GM12891 (cell line): ENCODE measurements around the gene SLC2A9.
"Not testable (repeated sequence)": the region's sequence is repeated elsewhere in the genome, so short reads cannot be mapped to it uniquely, and the experiment has no call there.

Experiments
- DNase-seq: peaks from one replicate; pipeline ENCODE4 v3.0.0; 2011; ENCODE audit warnings: low spot score; ENCODE audit not compliant: insufficient read length
- FAIRE-seq: peaks from 2 replicates; lab custom pipeline; 2011; peaks lifted over from hg19 to GRCh38; lab: Jason Lieb, UNC
- PAX5 ChIP-seq: IDR thresholded peaks from 2 replicates; pipeline ENCODE4 v1.6.1; 2011; ENCODE audit warnings: low read length, moderate library complexity, mild to moderate bottlenecking; ENCODE audit not compliant: insufficient read depth, severe bottlenecking
- POLR2A ChIP-seq: IDR thresholded peaks from 2 replicates; pipeline ENCODE4 v1.6.1; 2011; ENCODE audit warnings: low read depth, low read length, control low read depth
- POLR2AphosphoS5 ChIP-seq: IDR thresholded peaks from 2 replicates; pipeline ENCODE4 v1.6.1; 2011; ENCODE audit warnings: low read depth, low read length, control low read depth
- POU2F2 ChIP-seq: IDR thresholded peaks from 2 replicates; pipeline ENCODE4 v1.6.1; 2011; ENCODE audit warnings: low read depth, mild to moderate bottlenecking, control low read depth, low read length, moderate library complexity
- SPI1 ChIP-seq: IDR thresholded peaks from 2 replicates; pipeline ENCODE4 v1.6.1; 2011; ENCODE audit warnings: low read depth, low read length, control low read depth
- TAF1 ChIP-seq: IDR thresholded peaks from 2 replicates; pipeline ENCODE4 v1.6.1; 2011; ENCODE audit warnings: low read depth, low read length, control low read depth

SLC2A9 gene

DNA sequence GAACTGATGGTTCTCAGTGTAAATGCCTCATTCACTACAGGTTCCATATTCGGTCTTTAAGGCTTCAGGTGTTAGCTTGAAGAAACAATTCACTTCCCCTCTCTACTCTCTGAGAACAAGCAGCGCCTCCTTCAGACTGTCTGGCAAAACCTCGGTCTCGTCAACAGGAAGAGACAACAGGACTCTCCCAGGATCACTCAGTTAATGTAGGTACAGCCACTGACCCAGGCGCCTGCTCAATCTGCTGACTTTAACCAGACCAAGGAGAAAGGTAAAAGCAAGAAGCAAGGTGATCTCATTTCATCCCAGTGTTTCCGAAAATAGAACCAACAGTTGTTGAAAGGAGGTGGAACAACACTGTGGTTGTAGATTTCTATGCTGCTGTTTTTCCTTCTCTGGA lies 102.2 kb downstream of the SLC2A9 start:
- FAIRE-seq: no peak
- TF ChIP-seq PAX5: no peak
- no peak for TF ChIP-seq SPI1
- TF ChIP-seq POU2F2: no peak
- TF ChIP-seq TAF1: no peak

DNA sequence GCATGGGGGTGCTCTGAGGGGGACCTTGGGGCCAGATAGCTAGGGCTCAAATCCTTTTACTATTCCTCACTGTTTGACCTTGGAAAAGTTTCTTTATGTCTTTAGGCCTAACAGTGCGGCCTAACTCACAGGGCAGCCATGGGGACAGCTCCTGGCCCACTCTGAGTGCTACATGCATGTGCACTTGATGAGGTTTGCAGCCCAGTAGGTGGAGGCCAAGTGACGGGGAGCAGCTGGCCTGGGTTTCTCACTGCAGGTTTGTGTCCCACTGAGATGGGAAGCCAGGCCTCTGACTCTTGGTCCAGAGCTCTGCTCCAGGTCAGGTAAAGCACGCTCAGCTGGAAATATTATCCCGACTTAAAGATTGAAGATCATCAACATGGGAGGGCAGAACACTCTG lies 102.8 kb downstream of the SLC2A9 start:
- no peak for FAIRE-seq
- TF ChIP-seq POLR2AphosphoS5: no peak
- TF ChIP-seq POU2F2: no peak
- no peak for TF ChIP-seq TAF1
- no peak for TF ChIP-seq SPI1
- no peak for TF ChIP-seq POLR2A
- TF ChIP-seq PAX5: no peak
- no peak for DNase-seq

More for the DNA sequence above, 102.2 kb downstream of the SLC2A9 start:
- DNase-seq: no peak

DNA sequence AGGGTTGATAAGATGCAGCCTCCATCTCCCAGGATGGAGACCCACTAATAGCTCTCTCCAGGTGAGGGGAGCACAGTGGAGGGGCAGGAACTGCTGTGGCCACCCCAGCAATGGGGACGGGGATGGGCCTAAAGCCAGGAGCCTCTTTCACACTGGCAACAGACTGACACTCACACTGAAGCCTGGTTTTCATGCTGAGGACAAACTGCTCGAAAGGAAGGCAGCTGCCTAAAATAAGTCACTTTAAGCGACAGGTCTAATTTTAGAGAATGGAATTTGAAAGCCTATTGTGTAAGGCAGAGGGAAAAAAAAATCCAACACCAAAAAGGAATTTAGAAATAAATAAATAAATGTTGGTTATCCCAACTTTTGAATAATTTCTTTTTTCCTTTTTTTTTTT lies 104.4 kb downstream of the SLC2A9 start:
- no peak for TF ChIP-seq POLR2A
- TF ChIP-seq POLR2AphosphoS5: no peak
- no peak for TF ChIP-seq SPI1
- no peak for TF ChIP-seq TAF1
- no peak for TF ChIP-seq POU2F2
- no peak for TF ChIP-seq PAX5
- DNase-seq (no peak), FAIRE-seq (no peak)

DNA sequence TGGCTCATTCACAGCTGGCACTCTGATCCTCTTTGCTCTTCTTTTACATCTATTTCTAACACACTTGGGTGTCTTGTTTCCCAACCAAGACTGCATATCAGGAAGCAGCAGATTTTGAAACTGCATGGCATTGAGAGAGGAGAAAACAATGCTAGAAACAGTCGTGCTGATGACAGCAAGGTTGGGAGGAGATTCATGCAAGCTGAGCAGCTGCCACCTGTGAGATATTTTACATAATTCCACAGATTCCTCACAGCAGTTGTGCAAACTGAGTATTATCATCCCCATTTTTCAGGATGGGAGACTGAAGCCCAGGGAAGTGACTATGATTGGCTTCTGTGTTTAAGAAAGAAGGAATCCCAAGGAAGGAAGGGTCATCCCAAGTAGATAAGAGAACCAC lies 105.0 kb downstream of the SLC2A9 start:
- TF ChIP-seq POLR2AphosphoS5: no peak
- no peak for TF ChIP-seq SPI1
- TF ChIP-seq POU2F2: no peak
- no peak for TF ChIP-seq POLR2A
- TF ChIP-seq PAX5: no peak
- TF ChIP-seq TAF1: no peak
- DNase-seq (no peak), FAIRE-seq (no peak)

DNA sequence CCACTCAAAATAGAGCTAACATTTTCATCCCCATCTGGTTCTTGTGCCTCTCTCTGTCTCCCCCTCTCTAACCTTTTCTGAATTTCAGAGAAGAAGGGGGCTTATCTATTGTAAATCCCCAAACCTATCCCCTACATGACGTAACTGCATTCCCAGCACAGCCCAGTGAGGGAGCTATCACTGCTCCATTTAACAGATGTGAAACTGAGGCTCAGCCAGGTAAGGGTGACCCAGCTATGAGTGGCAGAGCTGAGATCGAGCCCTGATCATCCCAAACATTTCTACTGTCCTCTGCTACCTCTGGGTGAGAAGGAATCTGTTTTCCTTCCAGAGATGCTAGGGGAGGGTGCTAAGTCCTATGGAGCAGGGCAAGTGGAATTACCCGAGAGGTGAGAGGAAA lies 107.5 kb downstream of the SLC2A9 start:
- DNase-seq (no peak), FAIRE-seq (no peak)
- TF ChIP-seq PAX5 (no peak), POLR2A (no peak), SPI1 (no peak), TAF1 (no peak), POLR2AphosphoS5 (no peak), POU2F2 (no peak)

DNA sequence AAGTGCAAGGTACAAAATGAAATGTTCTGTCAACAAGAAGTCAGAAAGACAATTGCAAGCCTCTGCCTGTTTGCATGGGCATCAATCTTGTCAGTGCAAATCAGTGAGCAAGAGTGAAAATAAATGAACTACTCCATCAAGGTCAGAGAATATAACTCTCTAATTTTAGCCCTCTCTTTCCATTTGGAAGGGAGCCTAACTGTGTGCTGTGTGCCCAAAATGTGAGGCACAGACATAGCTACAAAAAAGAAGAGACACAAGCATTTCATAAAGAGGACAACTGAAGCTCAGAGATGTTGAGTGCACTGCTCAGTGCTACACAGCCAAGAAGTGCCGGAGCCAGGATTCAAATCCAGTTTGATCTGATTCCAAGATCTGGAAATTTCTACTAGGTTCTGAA lies 114.3 kb downstream of the SLC2A9 start:
- FAIRE-seq (no peak), DNase-seq (no peak)
- TF ChIP-seq POLR2A: no peak

DNA sequence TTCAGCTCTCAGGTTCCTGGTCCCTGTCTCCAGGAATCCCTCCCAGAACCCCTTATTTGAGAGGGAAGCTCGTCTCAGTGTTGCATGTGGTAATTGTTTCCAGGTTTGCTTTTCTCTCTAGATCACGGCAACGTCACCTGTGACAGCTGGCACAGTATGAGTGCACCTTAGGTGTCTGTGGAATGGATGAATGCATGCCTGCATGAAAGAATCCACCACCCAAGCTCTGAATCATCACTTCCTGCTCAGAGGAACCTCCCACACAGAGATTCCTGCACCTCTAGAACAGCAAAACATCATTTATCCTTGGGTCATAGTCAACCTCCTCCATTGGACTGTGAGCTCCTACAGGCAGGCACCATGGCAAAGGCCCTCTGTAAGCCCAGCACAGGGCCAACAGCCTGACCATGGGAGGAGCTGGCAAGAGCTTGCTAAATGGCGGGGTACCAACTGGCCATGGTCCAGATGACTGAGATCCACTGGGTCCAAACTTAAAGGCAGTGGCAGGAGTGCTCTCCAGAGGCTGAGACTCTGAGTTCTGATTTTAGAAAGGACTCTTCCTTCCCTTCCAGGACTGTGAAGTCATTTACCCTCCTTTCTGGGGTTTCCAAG lies 116.2 kb downstream of the SLC2A9 start:
- no peak for TF ChIP-seq SPI1
- TF ChIP-seq POU2F2: no peak
- TF ChIP-seq POLR2AphosphoS5: no peak
- no peak for TF ChIP-seq PAX5
- TF ChIP-seq TAF1: no peak
- no peak for TF ChIP-seq POLR2A
- no peak for DNase-seq
- FAIRE-seq: no peak

DNA sequence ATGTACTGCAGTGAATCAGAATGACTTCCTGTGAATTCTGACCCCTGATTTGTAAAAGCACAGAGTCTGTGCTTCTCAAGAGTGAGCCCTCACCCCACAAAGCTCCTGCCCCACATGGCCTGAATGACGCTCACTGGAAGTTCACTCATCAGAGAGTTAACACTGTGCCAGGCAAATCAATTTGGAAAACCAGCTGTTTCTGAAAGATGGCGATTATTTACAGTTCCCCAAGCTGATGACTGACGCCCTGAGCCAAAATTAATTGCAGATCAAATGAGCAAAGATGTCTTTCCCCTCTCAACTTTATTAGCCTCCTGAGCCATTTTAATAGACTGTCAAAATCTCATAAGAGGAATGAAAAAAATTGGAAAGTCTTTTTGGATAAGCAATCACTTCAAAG lies 118.0 kb downstream of the SLC2A9 start:
- DNase-seq (no peak), FAIRE-seq (no peak)
- TF ChIP-seq POU2F2 (no peak), SPI1 (no peak)

DNA sequence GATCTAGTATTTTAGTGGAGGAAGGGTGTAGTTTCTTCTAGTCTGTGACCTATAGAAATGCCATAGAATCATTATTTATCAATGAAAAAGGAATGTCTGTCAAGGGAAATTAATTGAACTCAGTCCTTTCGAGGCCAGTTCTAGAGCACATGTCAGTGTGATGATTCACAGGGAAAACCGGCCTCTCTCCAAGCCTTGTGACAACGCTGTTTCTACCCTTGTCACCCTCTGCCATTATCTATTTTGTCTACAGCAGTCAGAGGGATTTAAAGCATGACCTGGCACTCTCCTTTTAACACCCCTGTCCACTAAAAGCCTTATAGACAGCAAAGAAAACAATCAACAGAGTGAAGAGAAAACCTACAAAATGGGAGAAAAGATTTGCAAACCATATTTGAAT lies 120.0 kb downstream of the SLC2A9 start:
- TF ChIP-seq PAX5 (no peak), POU2F2 (no peak), POLR2AphosphoS5 (no peak), TAF1 (no peak), POLR2A (no peak), SPI1 (no peak)
- FAIRE-seq (no peak), DNase-seq (no peak)

DNA sequence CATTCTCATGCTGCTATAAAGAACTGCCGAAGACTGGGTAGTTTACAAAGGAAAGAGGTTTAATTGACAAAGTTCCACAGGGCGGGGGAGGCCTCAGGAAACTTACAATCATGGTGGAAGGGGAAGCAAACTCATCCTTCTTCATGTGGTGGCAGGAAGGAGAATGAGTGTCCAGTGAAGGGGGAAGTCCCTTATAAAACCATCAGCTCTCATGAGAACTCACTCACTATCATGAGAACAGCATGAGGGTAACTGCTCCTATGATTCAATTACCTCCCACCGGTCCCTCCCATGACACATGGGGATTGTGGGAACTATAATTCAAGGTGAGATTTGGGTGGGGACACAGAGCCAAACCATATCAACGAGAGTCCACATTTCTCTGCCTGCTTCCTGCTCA lies 120.7 kb downstream of the SLC2A9 start:
- not testable (repeated sequence) for FAIRE-seq, DNase-seq

DNA sequence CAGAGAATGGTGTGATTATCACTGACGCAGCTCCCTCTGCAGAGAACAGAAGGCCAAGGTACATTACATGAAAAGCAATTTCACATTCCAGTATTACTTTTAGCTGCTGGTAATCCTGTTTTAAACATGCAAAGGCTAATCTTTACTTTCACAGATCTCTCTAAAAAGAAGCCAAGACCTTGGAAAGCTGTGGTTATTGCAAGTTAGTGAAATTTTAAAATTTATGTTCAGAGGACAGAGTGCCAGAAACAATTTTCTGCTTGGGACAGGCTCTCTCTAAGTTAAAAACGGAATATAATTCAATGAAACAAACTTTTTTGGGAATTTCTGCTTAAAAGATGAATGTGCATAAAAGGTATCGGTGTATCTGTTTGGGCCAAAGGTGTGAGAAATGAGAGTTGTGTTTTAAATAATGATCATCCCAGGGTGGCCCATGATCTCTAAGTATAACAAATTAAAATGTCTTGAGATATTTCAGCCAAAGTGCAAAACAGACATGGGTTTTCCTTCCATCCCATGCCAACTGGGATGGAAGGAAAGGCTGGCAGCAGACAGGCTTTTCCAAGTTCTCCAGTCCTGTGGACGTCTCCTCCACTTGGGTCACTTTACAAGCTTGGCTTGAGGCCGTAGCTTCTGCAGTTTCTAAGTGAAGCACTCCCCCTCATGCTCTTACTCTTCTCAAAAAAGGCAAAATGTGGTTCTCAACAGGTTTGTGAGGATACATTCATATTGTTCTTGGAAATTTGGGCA lies 121.8 kb downstream of the SLC2A9 start:
- no peak for FAIRE-seq
- no peak for DNase-seq
- TF ChIP-seq POLR2A (no peak), TAF1 (no peak), PAX5 (no peak), POLR2AphosphoS5 (no peak), POU2F2 (no peak), SPI1 (no peak)
